Measurements from ENCODE around the gene ZBTB37.
A peak's percentile ranks its signal among the peaks of the same experiment; 100 is the strongest.

The ZBTB37 gene

GRCh38 chr1:173903827-173904531 is 35.8 kb downstream of the ZBTB37 start:
- no peak for DNase-seq (ENCODE audit: low read depth)
- no peak for TF ChIP-seq CTCF (IDR thresholded peaks at IDR 0.05; ENCODE audit: low read length, missing control alignments)
- H3K4me3 ChIP-seq (replicated peaks; ENCODE audit: low read depth, low read length), result no peak overlapping the region

- no peak for TF ChIP-seq CTCF (IDR thresholded peaks at IDR 0.05; ENCODE audit: low read length, missing control alignments)
- no peak for DNase-seq (ENCODE audit: low read depth)
These were observed 44.9 kb downstream of the ZBTB37 start for GRCh38 chr1:173913111-173913510.

GRCh38 chr1:173914366-173914871 is 46.2 kb downstream of the ZBTB37 start:
- DNase-seq (ENCODE audit: low read depth), result peak; percentile 29
- peak; percentile 63 for TF ChIP-seq CTCF (IDR thresholded peaks at IDR 0.05; ENCODE audit: low read length, missing control alignments)
- H3K4me3 ChIP-seq (replicated peaks; ENCODE audit: low read depth, low read length), result no peak overlapping the region

More at GRCh38 chr1:173913111-173913510, 44.9 kb downstream of the ZBTB37 start:
- no peak overlapping the region for H3K4me3 ChIP-seq (replicated peaks; ENCODE audit: low read depth, low read length)

GRCh38 chr1:173915596-173915995 is 47.4 kb downstream of the ZBTB37 start:
- TF ChIP-seq CTCF (IDR thresholded peaks at IDR 0.05; ENCODE audit: low read length, missing control alignments), result no peak

GRCh38 chr1:173916667-173917066 is 48.5 kb downstream of the ZBTB37 start:
- no peak for DNase-seq (ENCODE audit: low read depth)
- TF ChIP-seq CTCF (IDR thresholded peaks at IDR 0.05; ENCODE audit: low read length, missing control alignments), result no peak

More at GRCh38 chr1:173915596-173915995, 47.4 kb downstream of the ZBTB37 start:
- peak; percentile 3 for DNase-seq (ENCODE audit: low read depth)
- no peak overlapping the region for H3K4me3 ChIP-seq (replicated peaks; ENCODE audit: low read depth, low read length)

GRCh38 chr1:173917149-173917548 is 49.0 kb downstream of the ZBTB37 start, which contains the start of gene SERPINC1:
TSS of gene SERPINC1 (minus strand) at chr1:173917327. CDS start at chr1:173917259, 68 bp downstream.
- DNase-seq (ENCODE audit: low read depth), result no peak
- no peak for TF ChIP-seq CTCF (IDR thresholded peaks at IDR 0.05; ENCODE audit: low read length, missing control alignments)
- no peak within 1 kb of the TSS for H3K4me3 ChIP-seq (replicated peaks; ENCODE audit: low read depth, low read length)

More at GRCh38 chr1:173916667-173917066, 48.5 kb downstream of the ZBTB37 start:
- H3K4me3 ChIP-seq (replicated peaks; ENCODE audit: low read depth, low read length), result no peak overlapping the region
